NCI-H1092 treated with DMSO at 0.1 percent for 48 hours (cell line): ENCODE measurements around the gene ATG14.
"Not testable (repeated sequence)": the region's sequence is repeated elsewhere in the genome, so short reads cannot be mapped to it uniquely, and the experiment has no call there.

ENCODE experiments used
- DNase-seq: peaks from one replicate; lab custom pipeline; 2025; lab: John Stamatoyannopoulos, UW

Gene ATG14, protein sequence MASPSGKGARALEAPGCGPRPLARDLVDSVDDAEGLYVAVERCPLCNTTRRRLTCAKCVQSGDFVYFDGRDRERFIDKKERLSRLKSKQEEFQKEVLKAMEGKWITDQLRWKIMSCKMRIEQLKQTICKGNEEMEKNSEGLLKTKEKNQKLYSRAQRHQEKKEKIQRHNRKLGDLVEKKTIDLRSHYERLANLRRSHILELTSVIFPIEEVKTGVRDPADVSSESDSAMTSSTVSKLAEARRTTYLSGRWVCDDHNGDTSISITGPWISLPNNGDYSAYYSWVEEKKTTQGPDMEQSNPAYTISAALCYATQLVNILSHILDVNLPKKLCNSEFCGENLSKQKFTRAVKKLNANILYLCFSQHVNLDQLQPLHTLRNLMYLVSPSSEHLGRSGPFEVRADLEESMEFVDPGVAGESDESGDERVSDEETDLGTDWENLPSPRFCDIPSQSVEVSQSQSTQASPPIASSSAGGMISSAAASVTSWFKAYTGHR

DNA sequence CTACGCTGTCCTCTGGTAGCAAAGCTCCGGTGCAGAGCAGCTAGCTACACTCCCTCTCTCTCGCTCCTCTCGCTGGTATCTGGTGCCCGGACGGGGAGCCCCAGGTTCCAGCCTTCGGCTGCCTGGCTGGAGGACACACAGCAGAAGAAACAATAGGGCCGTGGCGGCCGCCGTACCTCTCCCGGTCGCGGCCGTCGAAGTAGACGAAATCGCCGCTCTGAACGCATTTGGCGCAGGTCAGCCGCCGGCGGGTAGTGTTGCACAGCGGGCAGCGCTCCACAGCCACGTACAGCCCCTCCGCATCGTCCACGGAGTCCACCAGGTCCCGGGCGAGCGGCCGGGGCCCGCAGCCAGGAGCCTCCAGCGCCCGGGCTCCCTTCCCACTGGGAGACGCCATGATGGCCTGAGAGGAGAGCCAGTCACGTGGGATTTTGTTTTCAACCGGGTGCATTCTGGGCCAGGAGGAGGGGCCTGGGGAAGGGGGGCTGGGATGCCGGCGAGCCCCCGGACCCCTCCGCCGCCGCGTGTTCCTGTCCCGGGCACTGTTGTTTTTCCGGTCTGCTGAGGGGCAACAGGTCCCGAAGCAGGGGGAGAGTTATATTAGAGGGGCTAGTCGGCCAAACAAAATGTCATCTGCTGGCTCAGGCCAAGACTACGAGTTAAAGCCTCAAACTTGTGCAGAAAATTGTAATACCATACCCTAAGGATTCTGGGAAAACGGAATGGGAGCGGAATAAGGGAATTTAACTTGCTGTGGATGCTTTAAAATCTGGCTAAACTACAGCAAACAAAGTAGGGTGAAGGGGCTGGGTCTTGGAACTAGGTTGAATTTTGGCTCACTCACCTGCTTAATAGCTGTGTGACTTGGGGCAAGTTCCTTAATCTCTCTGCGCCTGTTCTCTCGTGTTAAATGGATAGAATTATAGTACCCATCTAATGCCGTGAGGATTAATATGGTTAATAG, at the start of gene ATG14:
ATG14 (minus strand) TSS at position 405 of the 964 bp plus-strand sequence; CDS start at position 397, 8 bp downstream.
- DNase-seq = peak; percentile 92

DNA sequence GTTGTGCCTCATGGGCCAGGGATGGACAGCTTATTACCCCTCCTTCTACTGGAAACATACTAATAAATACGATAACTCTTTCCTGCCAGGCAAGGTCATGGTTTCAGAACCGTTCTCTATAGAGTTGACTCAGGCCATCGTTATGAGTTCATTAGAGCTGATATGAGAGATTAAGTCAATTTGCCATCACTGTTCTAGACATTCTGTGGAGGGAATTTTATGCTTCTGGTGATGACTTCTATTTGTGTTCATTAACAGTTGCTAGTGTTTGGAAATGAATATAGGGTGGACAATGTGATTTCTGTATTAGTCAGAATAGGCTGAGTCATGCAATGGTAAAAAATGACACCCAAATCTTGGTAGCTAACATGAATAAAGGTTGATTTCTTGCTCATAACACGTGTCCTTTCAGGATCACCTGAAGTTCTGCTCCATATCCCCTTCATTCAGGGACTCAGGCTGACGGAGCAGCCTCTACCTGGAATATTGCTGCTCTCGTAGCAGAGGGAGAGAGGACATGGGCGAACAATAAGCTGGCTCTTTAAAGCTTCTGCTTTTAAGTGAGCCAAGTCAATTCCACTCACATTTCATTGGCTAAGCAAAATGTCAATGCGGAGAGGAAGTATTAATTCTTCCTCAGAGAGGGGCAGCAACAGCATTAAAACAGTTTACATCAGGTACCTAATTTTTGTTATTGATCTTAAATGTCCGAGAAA, 47.3 kb upstream of the ATG14 start:
- DNase-seq = no peak

DNA sequence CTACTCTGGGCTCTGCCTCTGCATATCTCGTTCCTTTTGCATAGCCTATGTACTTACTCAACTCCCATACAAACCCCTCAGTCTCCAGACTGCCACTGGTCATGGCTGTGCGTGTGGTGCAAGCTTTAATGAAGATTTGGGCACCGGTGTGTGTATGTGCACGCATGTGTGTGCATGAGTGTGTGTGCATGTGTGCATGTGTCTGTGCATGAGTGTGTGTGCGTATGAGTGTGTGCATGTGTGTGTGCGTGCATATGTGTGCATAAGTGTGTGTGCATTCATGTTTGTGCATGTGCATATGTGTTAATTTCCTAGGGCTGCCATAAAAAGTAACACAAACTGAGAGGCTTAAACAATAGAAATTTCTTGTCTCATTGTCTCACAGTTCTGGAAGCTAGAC, 45.9 kb upstream of the ATG14 start:
- DNase-seq = no peak

DNA sequence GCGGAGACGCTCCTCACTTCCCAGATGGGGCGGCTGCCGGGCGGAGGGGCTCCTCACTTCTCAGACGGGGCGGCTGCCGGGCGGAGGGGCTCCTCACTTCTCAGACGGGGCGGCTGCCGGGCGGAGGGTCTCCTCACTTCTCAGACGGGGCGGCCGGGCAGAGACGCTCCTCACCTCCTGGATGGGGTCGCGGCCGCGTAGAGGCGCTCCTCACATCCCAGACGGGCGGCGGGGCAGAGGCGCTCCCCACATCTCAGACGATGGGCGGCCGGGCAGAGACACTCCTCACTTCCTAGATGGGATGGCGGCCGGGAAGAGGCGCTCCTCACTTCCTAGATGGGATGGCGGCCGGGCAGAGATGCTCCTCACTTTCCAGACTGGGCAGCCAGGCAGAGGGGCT, 44.8 kb upstream of the ATG14 start:
- DNase-seq = not testable (repeated sequence)

DNA sequence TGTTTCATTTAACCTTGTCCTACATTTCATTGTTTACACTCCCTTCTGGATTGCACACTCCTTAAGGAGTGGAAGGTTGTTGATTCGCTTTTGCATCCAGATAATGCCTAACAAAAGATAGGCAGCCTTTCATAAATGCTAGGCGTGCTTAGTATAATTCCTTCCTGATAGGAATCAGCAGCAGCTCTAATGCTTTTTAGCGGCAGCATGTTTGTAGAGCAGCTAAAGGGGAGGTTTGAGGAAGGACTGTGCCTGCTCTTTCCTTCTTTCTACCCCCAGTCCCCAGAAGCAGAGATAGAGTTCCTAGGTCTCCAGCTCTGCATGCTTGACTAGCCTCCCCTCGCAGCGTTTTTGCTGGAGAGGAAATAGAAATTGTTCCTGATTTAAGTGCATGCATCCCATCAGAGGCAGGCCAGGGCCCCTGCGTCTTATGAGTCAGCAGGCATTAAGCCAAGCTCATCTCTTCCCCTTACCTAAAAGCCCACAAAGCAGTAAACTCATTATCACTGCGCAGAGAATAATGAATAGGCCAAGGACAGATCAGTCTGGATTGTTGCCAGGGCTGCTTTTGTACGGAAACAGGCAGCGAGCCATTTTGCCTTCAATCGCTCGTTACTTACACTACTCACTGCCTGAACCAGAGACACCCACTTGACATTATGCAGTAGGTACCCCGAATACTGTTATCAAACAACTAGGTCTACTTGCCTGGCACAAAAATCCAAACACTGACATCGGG, 42.8 kb upstream of the ATG14 start:
- peak; percentile 99 for DNase-seq

DNA sequence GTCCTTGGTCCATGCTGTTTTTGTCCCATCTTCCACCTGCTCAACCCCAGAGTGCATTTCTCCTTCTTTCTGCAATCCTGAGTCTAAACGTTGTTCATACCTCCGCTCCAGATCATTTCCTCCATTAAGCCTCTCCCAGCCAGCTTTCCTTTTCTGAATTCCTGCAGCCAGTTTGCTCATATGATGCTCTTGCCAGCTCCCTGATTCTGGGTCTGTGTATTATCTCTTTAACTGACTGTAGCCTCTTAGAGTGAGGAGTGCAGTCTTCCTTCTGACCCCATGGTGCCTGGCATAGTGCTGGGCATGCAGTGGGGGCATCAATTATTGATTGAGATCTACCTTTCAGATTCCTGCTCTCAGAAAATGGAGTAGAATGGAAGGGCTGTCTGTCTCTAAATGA, 40.3 kb upstream of the ATG14 start:
- DNase-seq = no peak

DNA sequence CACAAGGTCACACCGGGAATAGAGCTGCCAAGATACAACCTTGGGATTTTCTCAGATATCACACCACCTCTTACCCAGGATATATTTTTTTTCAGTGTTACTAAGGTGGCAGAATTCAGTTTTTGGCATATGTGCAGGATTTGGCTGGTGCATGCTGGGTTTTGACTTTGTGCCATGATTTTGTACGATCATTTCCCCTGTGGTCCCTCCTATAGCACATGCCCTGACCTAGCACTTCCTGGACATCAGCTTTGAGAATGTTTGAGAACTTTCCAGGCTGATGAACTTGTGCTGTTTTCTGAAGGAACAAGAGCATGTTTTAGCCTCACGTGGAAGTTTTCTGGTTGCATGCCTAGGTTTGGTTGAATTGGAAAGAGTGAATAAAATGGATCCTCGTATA, 39.8 kb upstream of the ATG14 start:
- no peak for DNase-seq

DNA sequence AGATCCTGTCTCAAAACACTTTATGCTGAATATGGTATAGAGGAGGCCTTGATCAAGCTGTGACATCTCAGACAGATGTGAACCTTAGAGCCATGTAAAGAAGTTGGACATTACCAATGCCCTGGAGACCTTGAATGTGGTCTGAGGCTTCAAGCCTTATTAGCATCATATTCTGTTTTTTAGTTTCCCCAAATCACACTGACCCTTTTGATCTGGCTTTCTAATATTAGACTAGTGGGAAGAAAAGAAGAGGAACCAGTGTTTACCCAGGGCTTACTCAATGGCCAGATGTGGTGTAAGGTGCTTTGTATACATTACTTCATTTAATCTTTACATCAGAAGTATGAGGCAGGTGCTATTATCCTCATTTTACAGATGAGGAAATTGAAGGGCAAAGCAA, 39.4 kb upstream of the ATG14 start:
- no peak for DNase-seq

DNA sequence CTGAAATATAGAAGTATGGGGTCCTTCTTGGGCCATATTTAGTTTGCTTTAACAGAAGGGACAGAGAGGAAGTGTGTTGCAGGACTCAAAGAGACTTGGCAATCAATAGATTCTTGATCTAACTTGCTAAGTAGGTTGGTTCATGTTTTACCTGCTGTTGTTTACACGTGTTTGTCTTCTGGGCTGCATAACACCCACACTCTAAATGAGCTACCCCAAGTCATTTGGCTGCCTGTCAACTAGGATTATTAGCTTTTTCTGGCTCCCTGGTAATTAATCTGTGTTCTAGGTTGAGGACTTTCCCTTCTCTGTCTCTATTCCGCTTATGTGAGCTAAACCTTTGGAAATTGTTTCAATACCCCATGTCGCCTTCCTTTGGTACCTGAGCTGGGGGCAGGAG, 38.9 kb upstream of the ATG14 start:
- DNase-seq = no peak

DNA sequence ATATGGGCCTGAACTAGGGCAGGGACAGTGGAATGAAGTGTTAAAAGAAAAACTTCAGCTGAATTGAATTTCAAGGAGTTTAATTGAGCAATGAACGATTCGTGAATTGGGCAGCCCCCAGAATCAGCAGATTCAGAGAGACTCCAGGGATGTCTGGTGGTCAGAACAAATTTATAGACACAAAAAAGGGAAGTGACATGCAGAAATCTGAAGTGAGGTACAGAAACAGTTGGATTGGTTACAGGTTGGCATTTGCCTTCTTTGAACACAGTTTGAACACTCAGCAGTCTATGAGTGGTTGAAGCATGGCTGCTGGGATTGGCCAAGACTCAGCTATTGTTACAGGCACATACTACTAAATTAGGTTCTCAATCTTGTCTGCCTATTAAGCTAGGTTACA, 38.5 kb upstream of the ATG14 start:
- no peak for DNase-seq

DNA sequence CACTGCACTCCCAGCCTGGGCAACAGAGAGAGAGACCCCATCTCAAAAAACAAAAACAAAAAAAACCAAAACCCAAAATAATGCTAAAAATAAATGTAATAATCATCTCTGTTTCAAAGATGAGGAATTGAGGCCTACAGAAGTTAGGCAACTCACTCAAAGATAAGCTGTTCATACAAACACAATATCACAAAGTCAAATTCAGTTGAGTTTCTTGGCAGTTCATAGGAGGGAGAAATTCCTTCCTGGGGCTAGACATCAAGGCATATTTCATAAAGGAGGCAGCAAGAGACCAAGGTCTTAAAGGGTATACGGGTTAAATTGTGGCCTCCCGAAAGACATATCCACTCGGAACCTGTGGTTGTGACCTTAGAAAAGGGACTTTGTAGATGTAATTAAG, 37.5 kb upstream of the ATG14 start:
- no peak for DNase-seq

DNA sequence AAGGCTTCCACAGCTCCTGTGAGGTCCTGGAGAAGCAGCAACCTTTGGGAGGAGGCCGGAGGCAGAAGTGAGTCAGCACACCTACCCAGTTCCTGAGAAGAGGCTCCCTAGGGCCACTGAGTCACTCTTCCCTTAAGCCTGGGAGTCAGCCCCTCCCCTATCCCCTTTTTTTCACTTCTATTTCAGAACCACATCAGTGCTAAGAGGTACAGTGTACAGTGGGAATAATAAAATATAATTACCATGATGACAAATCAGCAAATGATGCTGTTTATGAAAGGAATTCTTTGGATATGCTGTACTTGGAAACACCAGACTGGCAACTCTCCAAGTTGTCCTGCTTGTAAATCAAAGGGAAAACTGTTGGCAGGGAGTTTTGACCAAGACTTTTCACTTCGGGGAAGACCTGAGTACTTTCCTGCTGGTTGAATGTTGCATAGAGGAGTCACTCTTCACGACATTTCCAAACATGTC, 36.5 kb upstream of the ATG14 start:
- DNase-seq = no peak

DNA sequence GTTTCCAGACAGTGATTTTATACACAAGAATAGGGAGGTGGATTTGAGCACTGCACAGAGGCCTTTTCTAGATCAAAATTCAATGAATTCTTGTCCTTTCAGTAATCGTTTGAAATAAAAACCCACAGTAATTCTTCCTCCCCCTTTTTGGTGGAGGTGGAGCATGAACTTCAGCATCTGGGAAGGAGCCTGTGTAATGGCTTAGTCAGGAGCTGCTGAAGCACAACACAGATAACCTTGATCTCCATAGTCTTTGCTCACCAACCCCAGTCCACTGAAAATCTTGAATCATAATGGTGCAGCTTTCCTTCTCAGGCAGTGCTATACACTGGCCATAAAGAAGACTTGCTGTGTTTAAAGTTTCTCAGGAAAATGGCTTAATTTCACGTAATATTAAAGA, 35.2 kb upstream of the ATG14 start:
- no peak for DNase-seq

DNA sequence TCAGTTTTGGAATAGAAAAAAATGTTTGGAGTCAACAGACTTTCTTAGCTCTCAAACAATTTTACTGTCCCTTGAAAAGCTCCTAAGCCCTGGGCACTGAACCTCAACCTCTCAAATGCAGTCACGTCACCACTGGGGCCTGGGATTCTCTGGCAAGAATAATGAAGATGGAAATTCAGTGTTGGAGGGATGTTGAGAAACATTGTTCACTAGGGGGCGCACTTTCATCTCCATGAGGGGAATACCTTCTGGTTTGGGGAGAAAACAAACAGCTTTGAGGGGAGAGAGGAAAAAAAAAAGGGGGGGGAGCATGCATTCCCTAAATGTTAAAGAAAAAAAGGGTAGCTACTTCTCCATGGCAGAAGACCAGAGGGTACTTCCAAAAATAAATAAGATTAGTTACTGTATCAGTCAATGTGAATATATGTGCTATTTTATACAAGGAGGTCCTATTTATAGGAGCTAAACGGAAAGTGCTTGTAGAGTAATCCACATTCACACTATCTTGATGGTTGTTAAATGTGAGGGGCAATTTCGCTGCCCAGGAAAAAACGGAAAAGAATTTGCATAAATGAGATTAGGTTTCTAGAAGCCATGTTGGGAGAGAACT, 34.6 kb upstream of the ATG14 start:
- DNase-seq = peak; percentile 80

DNA sequence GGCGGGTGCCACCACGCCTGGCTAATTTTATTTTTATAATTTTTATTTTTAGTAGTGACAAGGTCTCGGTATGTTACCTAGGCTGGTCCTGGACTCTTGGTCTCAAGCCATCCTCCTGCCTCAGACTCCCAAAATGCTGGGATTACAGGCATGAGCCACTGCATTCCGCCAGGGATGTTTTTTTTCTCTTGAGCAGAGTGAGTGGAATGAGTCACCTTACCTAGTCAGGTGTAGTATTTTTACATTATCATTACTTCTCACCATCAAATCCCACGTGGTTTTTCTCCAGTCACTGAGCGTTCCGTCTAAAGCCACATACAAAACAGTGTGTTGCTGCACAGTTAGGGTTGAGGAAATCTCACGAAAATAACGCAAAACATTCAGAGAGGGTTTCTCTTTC, 29.7 kb upstream of the ATG14 start:
- DNase-seq = no peak

DNA sequence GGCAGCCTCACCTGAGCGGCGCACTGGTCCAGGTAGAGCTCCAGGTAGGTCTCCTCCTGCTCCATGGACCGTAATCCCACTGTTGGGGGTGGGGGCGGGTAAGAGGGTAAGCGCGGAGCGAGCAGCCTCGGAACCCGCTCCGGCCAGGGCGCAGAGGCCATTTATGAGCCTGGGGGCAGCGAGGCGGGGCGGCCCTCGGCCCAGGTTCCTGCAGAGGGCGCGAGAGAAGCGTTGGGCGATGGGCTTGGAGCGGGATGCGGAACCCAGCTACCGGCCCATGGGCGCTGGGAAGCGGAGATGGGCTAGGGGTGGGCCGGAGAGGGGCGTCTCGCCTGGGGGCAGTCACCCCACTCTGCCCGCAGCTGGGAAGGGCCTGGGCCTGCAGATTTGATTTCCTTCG, 28.8 kb upstream of the ATG14 start, which contains the start of gene TBPL2:
TBPL2 (minus strand) TSS at position 232 of the 400 bp plus-strand sequence; CDS start at position 65, 167 bp downstream.
- DNase-seq = no peak

DNA sequence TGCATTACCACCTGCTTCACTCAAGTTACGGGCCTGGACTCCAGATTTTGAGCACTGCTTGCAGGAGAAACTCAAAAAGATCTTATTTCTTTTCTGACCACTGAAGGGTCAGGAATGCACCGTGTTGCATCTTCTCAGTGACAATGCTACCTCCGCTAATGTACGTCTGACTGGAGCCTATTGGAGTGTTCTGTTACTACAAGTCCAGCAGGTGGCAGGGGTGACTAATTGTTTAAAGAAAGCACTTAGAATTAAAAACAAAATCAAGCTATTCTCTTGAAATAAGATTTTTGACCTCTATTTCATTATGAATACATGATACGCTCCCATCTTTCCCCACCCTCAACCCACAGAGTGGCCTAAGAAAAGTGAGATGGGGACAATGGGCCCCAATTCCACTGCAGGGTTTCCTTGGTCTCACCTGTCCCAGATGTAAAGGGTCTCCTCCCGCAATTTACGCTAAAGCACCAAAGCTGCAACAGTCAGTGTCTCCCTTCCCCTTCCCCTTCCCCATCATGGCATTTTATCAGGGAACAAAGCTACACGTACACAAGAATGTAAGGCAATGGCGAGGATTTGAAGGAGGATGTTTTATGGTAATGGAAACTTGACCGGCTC, 26.5 kb upstream of the ATG14 start:
- DNase-seq = peak; percentile 65

DNA sequence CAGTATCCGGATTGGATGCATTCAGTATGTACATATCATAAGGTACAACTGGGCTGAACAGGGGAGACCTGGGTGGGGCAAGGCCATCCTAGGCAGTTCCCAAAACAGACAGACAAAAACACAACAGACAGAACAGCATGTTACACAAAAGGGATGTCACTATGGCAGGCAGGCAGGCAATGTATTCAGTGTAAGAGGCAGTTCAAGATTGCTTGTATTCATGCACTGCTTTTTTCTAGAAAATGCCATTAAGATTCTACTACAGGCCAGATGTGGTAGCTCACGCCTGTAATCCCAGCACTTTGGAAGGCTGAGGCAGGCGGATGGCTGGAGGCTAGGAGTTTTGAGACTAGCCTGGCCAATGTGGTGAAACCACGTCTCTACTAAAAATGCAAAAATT, 25.3 kb upstream of the ATG14 start:
- DNase-seq = no peak

DNA sequence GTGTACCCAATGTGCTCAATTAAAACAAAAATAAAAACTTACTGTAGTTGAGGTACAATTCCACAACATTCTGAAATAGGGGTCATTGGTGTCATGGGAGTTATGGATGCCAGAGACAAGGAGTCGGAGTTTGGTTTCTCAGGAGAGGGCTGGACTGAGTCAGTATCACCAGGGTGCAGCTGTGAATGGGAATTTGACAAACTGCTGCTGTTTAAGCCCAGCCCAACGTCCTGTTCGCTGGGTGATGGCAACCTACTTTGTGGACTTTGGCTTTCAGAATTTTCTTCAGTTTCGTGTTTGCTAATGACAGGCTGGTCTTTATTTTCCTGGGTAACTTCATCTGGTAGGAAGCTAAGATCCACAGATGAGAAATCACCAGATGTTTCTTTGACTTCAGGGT, 24.9 kb upstream of the ATG14 start:
- no peak for DNase-seq

DNA sequence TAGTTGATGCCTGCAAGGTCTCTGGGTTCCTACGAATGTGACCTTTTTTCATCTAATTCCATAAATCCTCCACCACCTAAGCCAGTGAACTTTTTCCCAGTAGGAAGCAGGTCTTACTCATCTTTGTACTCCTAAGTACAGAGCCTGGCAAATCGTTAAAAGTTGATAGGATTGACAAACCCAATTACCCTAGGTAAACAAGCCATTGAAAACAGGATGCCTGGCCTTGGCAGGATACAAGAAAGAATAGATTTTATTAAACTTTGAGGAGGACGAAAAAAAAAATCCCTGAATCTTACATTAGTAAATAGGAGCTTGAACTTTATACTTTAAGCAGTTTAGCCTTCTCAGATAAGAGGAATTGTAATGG, 23.2 kb upstream of the ATG14 start:
- DNase-seq = no peak
